Panc1 (cell line): ENCODE results near the gene HAUS1.

Experiments
- POLR2AphosphoS5 ChIP-seq: IDR thresholded peaks from 2 replicates; pipeline ENCODE4 v1.6.1; 2012; ENCODE audit warnings: mild to moderate bottlenecking, low read depth, low read length, moderate library complexity
- SIN3A ChIP-seq: IDR thresholded peaks from 2 replicates; pipeline ENCODE4 v1.6.1; 2012; ENCODE audit warnings: low read depth, mild to moderate bottlenecking, low read length, moderate library complexity, borderline replicate concordance; ENCODE audit not compliant: insufficient read depth
- TCF7L2 ChIP-seq: IDR thresholded peaks from 2 replicates; pipeline ENCODE4 v1.6.1; 2011; ENCODE audit warnings: mild to moderate bottlenecking, low read depth, low read length, inconsistent platforms
- TF ChIP-seq, protein P1 (sequence below): fragments of 450-650 bp; IDR thresholded peaks from 2 replicates; pipeline ENCODE4 v1.5.1; 2017; ENCODE audit warnings: mild to moderate bottlenecking
- TF ChIP-seq, protein P2 (sequence below), 2 experiments: IDR thresholded peaks; 2 replicates each; pipeline ENCODE4 v1.6.1; 2011 to 2012; ENCODE audit warnings: low read depth in 2 of 2, control low read depth in 1 of 2, low read length in 1 of 2, mild to moderate bottlenecking in 1 of 2, moderate library complexity in 1 of 2; ENCODE audit not compliant: insufficient read depth in 1 of 2

DNA sequence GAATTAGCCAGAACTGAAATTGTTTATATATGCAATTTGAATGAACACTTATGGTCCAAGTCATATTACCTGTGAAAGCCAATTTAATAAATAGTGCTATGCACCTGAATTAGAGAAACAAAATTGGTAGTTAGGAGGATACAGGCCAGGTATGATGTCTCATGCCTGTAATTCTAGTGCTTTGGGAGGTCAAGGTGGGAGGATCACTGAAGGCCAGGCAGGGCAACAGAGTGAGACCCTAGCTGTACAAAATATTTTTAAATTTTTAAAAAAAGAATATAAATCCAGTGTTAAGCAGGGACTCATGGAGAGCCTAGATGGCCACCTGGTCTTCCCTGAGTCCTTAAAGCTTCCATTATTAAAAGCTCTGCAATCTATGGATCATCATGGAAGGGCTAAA, 24.8 kb upstream of the HAUS1 start:
- TF ChIP-seq, protein P1, sequence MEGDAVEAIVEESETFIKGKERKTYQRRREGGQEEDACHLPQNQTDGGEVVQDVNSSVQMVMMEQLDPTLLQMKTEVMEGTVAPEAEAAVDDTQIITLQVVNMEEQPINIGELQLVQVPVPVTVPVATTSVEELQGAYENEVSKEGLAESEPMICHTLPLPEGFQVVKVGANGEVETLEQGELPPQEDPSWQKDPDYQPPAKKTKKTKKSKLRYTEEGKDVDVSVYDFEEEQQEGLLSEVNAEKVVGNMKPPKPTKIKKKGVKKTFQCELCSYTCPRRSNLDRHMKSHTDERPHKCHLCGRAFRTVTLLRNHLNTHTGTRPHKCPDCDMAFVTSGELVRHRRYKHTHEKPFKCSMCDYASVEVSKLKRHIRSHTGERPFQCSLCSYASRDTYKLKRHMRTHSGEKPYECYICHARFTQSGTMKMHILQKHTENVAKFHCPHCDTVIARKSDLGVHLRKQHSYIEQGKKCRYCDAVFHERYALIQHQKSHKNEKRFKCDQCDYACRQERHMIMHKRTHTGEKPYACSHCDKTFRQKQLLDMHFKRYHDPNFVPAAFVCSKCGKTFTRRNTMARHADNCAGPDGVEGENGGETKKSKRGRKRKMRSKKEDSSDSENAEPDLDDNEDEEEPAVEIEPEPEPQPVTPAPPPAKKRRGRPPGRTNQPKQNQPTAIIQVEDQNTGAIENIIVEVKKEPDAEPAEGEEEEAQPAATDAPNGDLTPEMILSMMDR = no peak
- TF ChIP-seq TCF7L2 (no peak), POLR2AphosphoS5 (no peak), SIN3A (no peak)
- TF ChIP-seq, protein P2, sequence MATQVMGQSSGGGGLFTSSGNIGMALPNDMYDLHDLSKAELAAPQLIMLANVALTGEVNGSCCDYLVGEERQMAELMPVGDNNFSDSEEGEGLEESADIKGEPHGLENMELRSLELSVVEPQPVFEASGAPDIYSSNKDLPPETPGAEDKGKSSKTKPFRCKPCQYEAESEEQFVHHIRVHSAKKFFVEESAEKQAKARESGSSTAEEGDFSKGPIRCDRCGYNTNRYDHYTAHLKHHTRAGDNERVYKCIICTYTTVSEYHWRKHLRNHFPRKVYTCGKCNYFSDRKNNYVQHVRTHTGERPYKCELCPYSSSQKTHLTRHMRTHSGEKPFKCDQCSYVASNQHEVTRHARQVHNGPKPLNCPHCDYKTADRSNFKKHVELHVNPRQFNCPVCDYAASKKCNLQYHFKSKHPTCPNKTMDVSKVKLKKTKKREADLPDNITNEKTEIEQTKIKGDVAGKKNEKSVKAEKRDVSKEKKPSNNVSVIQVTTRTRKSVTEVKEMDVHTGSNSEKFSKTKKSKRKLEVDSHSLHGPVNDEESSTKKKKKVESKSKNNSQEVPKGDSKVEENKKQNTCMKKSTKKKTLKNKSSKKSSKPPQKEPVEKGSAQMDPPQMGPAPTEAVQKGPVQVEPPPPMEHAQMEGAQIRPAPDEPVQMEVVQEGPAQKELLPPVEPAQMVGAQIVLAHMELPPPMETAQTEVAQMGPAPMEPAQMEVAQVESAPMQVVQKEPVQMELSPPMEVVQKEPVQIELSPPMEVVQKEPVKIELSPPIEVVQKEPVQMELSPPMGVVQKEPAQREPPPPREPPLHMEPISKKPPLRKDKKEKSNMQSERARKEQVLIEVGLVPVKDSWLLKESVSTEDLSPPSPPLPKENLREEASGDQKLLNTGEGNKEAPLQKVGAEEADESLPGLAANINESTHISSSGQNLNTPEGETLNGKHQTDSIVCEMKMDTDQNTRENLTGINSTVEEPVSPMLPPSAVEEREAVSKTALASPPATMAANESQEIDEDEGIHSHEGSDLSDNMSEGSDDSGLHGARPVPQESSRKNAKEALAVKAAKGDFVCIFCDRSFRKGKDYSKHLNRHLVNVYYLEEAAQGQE (IDR thresholded peaks at IDR 0.05; ENCODE audit: insufficient read depth in 1 of 2, low read depth in 2 of 2, low read length in 1 of 2) = no peak
